HL-60 (cell line): Measurements from ENCODE around the gene TMC3.

ENCODE experiments used
- DNase-seq, 2 experiments: peaks; one replicate each; pipeline ENCODE4 v3.0.0-alpha.2; 2010 to 2020; ENCODE audit warnings: low read depth in 1 of 2, low spot score in 1 of 2
- H3K27ac ChIP-seq: fragments of 250-450 bp; sonication (Bioruptor Pico); replicated peaks from 2 replicates; pipeline ENCODE4 v1.5.1; 2020; ENCODE audit warnings: mild to moderate bottlenecking, moderate library complexity
- H3K27me3 ChIP-seq: fragments of 250-450 bp; sonication (Bioruptor Pico); 2 replicates; pipeline ENCODE4 v1.5.1; 2021; ENCODE audit warnings: mild to moderate bottlenecking, moderate library complexity; ENCODE audit not compliant: insufficient read depth, poor library complexity, severe bottlenecking
- H3K4me3 ChIP-seq: replicated peaks from 2 replicates; pipeline ENCODE4 v1.5.1; 2011; ENCODE audit warnings: mild to moderate bottlenecking, control low read depth, low read length; ENCODE audit not compliant: insufficient read depth
- GABPA ChIP-seq: IDR thresholded peaks from 2 replicates; pipeline ENCODE4 v1.6.1; 2012; ENCODE audit warnings: low read depth
- POLR2AphosphoS5 ChIP-seq: IDR thresholded peaks from 2 replicates; pipeline ENCODE4 v1.6.1; 2012; ENCODE audit warnings: low read depth
- SPI1 ChIP-seq: IDR thresholded peaks from 2 replicates; pipeline ENCODE4 v1.6.1; 2012; ENCODE audit warnings: low read depth, mild to moderate bottlenecking, borderline replicate concordance
- TF ChIP-seq, protein P1 (sequence below): IDR thresholded peaks from 2 replicates; pipeline ENCODE4 v1.6.1; 2012; ENCODE audit warnings: low read depth; ENCODE audit not compliant: insufficient replicate concordance
- TF ChIP-seq, protein P2 (sequence below): IDR thresholded peaks from one replicate; pipeline ENCODE4 v1.5.1; 2011; ENCODE audit warnings: low read length, control low read depth, inconsistent platforms; ENCODE audit not compliant: insufficient read depth

TMC3 gene

DNA sequence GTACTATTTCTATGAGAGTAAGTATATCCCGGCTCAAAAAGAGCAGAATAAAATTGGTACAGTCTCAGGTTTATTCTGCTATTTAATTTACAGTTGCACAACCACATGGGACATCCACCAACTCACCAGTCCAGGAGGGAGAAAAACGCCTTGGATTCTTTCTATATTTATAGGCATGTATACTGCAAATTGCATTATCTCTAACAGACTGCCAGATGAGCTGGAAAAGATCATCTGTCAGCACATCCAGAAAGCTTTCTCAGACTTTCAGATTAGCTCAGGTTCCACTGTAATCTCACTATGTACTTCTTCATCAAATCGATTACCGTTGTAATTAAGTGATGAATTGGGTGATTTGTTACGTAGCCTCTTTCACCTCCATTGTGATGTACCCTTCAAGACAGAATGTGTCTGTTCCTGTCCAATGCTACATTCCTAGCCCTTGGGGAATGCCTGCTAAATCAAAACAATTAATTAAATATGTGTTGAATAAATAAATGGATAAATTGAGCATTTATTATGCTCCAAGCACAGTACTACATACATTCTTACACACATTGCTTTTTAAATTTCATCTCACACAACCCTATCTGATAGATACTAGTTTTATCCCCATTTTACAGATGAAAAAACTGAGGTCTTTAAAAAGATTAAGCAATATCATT is 38.1 kb upstream of the TMC3 start:
- DNase-seq, result no peak
- Histone ChIP-seq H3K27me3 (no peaks in the 10 kb centered on the region), H3K4me3 (no peak overlapping the region), H3K27ac (no peak overlapping the region)
- TF ChIP-seq, protein P1, sequence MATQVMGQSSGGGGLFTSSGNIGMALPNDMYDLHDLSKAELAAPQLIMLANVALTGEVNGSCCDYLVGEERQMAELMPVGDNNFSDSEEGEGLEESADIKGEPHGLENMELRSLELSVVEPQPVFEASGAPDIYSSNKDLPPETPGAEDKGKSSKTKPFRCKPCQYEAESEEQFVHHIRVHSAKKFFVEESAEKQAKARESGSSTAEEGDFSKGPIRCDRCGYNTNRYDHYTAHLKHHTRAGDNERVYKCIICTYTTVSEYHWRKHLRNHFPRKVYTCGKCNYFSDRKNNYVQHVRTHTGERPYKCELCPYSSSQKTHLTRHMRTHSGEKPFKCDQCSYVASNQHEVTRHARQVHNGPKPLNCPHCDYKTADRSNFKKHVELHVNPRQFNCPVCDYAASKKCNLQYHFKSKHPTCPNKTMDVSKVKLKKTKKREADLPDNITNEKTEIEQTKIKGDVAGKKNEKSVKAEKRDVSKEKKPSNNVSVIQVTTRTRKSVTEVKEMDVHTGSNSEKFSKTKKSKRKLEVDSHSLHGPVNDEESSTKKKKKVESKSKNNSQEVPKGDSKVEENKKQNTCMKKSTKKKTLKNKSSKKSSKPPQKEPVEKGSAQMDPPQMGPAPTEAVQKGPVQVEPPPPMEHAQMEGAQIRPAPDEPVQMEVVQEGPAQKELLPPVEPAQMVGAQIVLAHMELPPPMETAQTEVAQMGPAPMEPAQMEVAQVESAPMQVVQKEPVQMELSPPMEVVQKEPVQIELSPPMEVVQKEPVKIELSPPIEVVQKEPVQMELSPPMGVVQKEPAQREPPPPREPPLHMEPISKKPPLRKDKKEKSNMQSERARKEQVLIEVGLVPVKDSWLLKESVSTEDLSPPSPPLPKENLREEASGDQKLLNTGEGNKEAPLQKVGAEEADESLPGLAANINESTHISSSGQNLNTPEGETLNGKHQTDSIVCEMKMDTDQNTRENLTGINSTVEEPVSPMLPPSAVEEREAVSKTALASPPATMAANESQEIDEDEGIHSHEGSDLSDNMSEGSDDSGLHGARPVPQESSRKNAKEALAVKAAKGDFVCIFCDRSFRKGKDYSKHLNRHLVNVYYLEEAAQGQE, result no peak
- TF ChIP-seq GABPA (no peak), SPI1 (no peak), POLR2AphosphoS5 (no peak)
- TF ChIP-seq, protein P2, sequence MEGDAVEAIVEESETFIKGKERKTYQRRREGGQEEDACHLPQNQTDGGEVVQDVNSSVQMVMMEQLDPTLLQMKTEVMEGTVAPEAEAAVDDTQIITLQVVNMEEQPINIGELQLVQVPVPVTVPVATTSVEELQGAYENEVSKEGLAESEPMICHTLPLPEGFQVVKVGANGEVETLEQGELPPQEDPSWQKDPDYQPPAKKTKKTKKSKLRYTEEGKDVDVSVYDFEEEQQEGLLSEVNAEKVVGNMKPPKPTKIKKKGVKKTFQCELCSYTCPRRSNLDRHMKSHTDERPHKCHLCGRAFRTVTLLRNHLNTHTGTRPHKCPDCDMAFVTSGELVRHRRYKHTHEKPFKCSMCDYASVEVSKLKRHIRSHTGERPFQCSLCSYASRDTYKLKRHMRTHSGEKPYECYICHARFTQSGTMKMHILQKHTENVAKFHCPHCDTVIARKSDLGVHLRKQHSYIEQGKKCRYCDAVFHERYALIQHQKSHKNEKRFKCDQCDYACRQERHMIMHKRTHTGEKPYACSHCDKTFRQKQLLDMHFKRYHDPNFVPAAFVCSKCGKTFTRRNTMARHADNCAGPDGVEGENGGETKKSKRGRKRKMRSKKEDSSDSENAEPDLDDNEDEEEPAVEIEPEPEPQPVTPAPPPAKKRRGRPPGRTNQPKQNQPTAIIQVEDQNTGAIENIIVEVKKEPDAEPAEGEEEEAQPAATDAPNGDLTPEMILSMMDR, result no peak

DNA sequence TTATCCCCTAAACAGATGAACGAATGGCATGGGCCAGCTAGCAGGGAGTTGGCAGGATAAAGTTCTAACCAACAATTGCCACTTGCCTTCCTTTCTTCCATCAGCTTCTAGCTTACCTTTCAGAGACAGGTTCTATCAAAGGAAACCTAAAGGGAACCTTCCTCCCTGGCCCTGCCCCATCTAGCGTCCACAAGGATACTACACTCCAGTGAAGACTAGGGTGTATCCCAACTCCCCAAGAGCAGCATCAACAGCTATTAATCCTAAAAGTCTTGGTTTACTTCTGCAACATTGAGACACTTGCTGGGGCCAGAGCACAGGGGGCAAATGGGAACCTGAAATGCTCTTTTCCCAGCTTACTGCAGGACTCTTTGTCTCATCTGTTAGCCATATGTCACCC is 37.0 kb upstream of the TMC3 start:
- no peaks in the 10 kb centered on the region for H3K27me3 ChIP-seq
- H3K27ac ChIP-seq, result no peak overlapping the region
- DNase-seq, result no peak
- TF ChIP-seq, protein P2, result no peak
- TF ChIP-seq SPI1, result no peak
- TF ChIP-seq, protein P1, result no peak
- TF ChIP-seq GABPA, result no peak
- no peak for TF ChIP-seq POLR2AphosphoS5
- no peak overlapping the region for H3K4me3 ChIP-seq

DNA sequence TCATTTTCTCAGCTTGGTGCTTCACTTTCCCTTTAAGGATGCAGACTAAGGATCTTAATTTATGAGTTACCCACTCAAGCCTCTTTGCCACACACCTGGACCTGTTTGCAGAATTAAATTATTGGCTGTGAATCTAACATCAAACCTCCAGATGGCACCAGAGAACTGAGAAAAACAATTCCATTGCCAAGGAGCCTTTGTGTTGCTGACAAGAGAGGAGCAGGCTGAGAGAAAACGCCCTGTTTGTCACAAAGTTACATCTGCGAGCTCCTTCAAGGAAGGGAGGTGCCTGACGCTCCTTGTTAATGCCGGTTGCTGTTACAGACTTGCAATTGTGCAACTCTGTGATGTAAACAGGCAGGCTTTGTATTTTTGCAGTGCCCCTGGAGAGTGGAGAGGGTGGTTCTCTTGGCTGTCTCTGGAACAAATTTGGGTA is 36.3 kb upstream of the TMC3 start:
- DNase-seq, result peak; percentile 15 to 81
- no peak overlapping the region for H3K27ac ChIP-seq
- H3K27me3 ChIP-seq, result no peaks in the 10 kb centered on the region
- TF ChIP-seq, protein P2, result no peak
- no peak for TF ChIP-seq SPI1
- no peak for TF ChIP-seq POLR2AphosphoS5
- TF ChIP-seq, protein P1, result no peak
- no peak for TF ChIP-seq GABPA
- H3K4me3 ChIP-seq, result no peak overlapping the region
